ENCODE measurements around the gene RANBP3. TPM values are rescaled to one million over a fixed set of nuclear protein-coding genes. Genes with fewer than 3 reads are reported as not detected.

RANBP3 gene
- total RNA-seq, 1 donor from 2014 or later, result 77.8 TPM

- H3K4me3 ChIP-seq, result no peak overlapping the region
- H3K27me3 Mint-ChIP-seq (ENCODE audit: insufficient read depth, low read depth), result peaks cover 2% of the 10 kb centered on the region
- H3K36me3 ChIP-seq, result no peaks in the 10 kb centered on the region
- H3K4me1 Mint-ChIP-seq, result peaks cover 81% of the 10 kb centered on the region
- H4K20me1 ChIP-seq (ENCODE audit: low read depth), result peaks cover 100% of the 10 kb centered on the region
- no peak overlapping the region for H3K4me3 Mint-ChIP-seq
- peaks cover 12% of the 10 kb centered on the region for H3F3A ChIP-seq (ENCODE audit: low read depth)
- no peak overlapping the region for H3K9ac ChIP-seq
- H3K79me2 ChIP-seq (ENCODE audit: low read depth), result peaks cover 100% of the 10 kb centered on the region
- peaks cover 55% of the 10 kb centered on the region for H3K4me1 ChIP-seq
- no peak overlapping the region for H3K4me2 ChIP-seq
- TF ChIP-seq EZH2 (IDR thresholded peaks at IDR 0.05) (no peak), CTCF (IDR thresholded peaks at IDR 0.05) (no peak), EZH2phosphoT487 (IDR thresholded peaks at IDR 0.05) (no peak)
- no peaks in the 10 kb centered on the region for H3K27me3 ChIP-seq
- H3K9me3 Mint-ChIP-seq, result no peaks in the 10 kb centered on the region
- H3K9me3 ChIP-seq (ENCODE audit: low read depth), result no peaks in the 10 kb centered on the region
- no peak overlapping the region for H3K27ac Mint-ChIP-seq
- H2AFZ ChIP-seq (replicated peaks), result no peak overlapping the region
- H3K27ac ChIP-seq, result no peak overlapping the region
- DNase-seq (ENCODE audit: low spot score), result no peak
- H3K36me3 Mint-ChIP-seq, result no peaks in the 10 kb centered on the region
Measured at GRCh38 chr19:5957170-5957569, 20.8 kb downstream of the RANBP3 start.

GRCh38 chr19:5956728-5957127, 21.2 kb downstream of the RANBP3 start:
- no peak for TF ChIP-seq EZH2 (IDR thresholded peaks at IDR 0.05)
- TF ChIP-seq CTCF (IDR thresholded peaks at IDR 0.05), result no peak
- TF ChIP-seq EZH2phosphoT487 (IDR thresholded peaks at IDR 0.05), result no peak
- Histone ChIP-seq H3K4me3 (no peak overlapping the region), H3K4me1 (peaks cover 59% of the 10 kb centered on the region), H3K9me3 (ENCODE audit: low read depth) (no peaks in the 10 kb centered on the region), H3K36me3 (no peaks in the 10 kb centered on the region), H3K27me3 (no peaks in the 10 kb centered on the region), H4K20me1 (ENCODE audit: low read depth) (peaks cover 100% of the 10 kb centered on the region), H3K27ac (no peak overlapping the region), H3F3A (ENCODE audit: low read depth) (peaks cover 17% of the 10 kb centered on the region), H3K9ac (no peak overlapping the region), H2AFZ (replicated peaks) (no peak overlapping the region), H3K79me2 (ENCODE audit: low read depth) (peaks cover 100% of the 10 kb centered on the region), H3K4me2 (no peak overlapping the region)
- no peaks in the 10 kb centered on the region for H3K36me3 Mint-ChIP-seq
- H3K27ac Mint-ChIP-seq, result no peak overlapping the region
- H3K4me1 Mint-ChIP-seq, result peaks cover 81% of the 10 kb centered on the region
- H3K4me3 Mint-ChIP-seq, result no peak overlapping the region
- no peaks in the 10 kb centered on the region for H3K9me3 Mint-ChIP-seq
- H3K27me3 Mint-ChIP-seq (ENCODE audit: insufficient read depth, low read depth), result peaks cover 2% of the 10 kb centered on the region
- DNase-seq (ENCODE audit: low spot score), result no peak

GRCh38 chr19:5956323-5956722, 21.6 kb downstream of the RANBP3 start:
- Histone ChIP-seq H3F3A (ENCODE audit: low read depth) (peaks cover 21% of the 10 kb centered on the region), H3K4me3 (no peak overlapping the region), H3K79me2 (ENCODE audit: low read depth) (peaks cover 100% of the 10 kb centered on the region), H3K27me3 (no peaks in the 10 kb centered on the region), H3K9me3 (ENCODE audit: low read depth) (no peaks in the 10 kb centered on the region), H4K20me1 (ENCODE audit: low read depth) (peaks cover 100% of the 10 kb centered on the region), H2AFZ (replicated peaks) (no peak overlapping the region), H3K4me1 (peaks cover 63% of the 10 kb centered on the region), H3K4me2 (no peak overlapping the region), H3K36me3 (no peaks in the 10 kb centered on the region), H3K9ac (no peak overlapping the region), H3K27ac (no peak overlapping the region)
- no peaks in the 10 kb centered on the region for H3K36me3 Mint-ChIP-seq
- TF ChIP-seq EZH2 (IDR thresholded peaks at IDR 0.05) (no peak), CTCF (IDR thresholded peaks at IDR 0.05) (no peak), EZH2phosphoT487 (IDR thresholded peaks at IDR 0.05) (no peak)
- H3K4me3 Mint-ChIP-seq, result no peak overlapping the region
- H3K27me3 Mint-ChIP-seq (ENCODE audit: insufficient read depth, low read depth), result peaks cover 2% of the 10 kb centered on the region
- H3K4me1 Mint-ChIP-seq, result peaks cover 84% of the 10 kb centered on the region
- DNase-seq (ENCODE audit: low spot score), result no peak
- no peak overlapping the region for H3K27ac Mint-ChIP-seq
- no peaks in the 10 kb centered on the region for H3K9me3 Mint-ChIP-seq

GRCh38 chr19:5955636-5955935, 22.4 kb downstream of the RANBP3 start:
- Histone ChIP-seq H3F3A (ENCODE audit: low read depth) (peaks cover 28% of the 10 kb centered on the region), H3K36me3 (no peaks in the 10 kb centered on the region), H3K4me1 (peaks cover 71% of the 10 kb centered on the region), H3K4me2 (no peak overlapping the region), H4K20me1 (ENCODE audit: low read depth) (peaks cover 100% of the 10 kb centered on the region), H3K27ac (no peak overlapping the region), H2AFZ (replicated peaks) (no peak overlapping the region), H3K9me3 (ENCODE audit: low read depth) (no peaks in the 10 kb centered on the region), H3K4me3 (no peak overlapping the region), H3K9ac (no peak overlapping the region), H3K27me3 (no peaks in the 10 kb centered on the region), H3K79me2 (ENCODE audit: low read depth) (peaks cover 95% of the 10 kb centered on the region)
- Mint-ChIP-seq H3K4me1 (peaks cover 87% of the 10 kb centered on the region), H3K36me3 (peaks cover 2% of the 10 kb centered on the region), H3K27ac (no peak overlapping the region), H3K9me3 (no peaks in the 10 kb centered on the region), H3K4me3 (no peak overlapping the region), H3K27me3 (ENCODE audit: insufficient read depth, low read depth) (peaks cover 2% of the 10 kb centered on the region)
- no peak for DNase-seq (ENCODE audit: low spot score)
- TF ChIP-seq EZH2 (IDR thresholded peaks at IDR 0.05) (no peak), CTCF (IDR thresholded peaks at IDR 0.05) (no peak), EZH2phosphoT487 (IDR thresholded peaks at IDR 0.05) (no peak)

All from neural progenitor cell (in vitro differentiated cells).